BE2C (cell line): Measurements from ENCODE around the gene SEMA4D.
"Not testable (repeated sequence)": the region's sequence is repeated elsewhere in the genome, so short reads cannot be mapped to it uniquely, and the experiment has no call there.

ENCODE experiments used
- DNase-seq: peaks from one replicate; pipeline ENCODE4 v3.0.0-alpha.2; 2020
- H3K27me3 ChIP-seq: fragments of 250-450 bp; sonication (Bioruptor Pico); 2 replicates; pipeline ENCODE4 v1.5.1; 2020; ENCODE audit warnings: mild to moderate bottlenecking
- H3K36me3 ChIP-seq: fragments of 250-450 bp; sonication (Bioruptor Pico); 2 replicates; pipeline ENCODE4 v1.5.1; 2020; ENCODE audit warnings: mild to moderate bottlenecking
- H3K4me1 ChIP-seq: fragments of 250-450 bp; sonication (Bioruptor Pico); 2 replicates; pipeline ENCODE4 v1.5.1; 2020
- H3K4me3 ChIP-seq: 2 replicates; pipeline ENCODE4 v1.5.1; 2011; ENCODE audit warnings: low read depth, low read length
- H3K9me3 ChIP-seq: fragments of 250-450 bp; sonication (Bioruptor Pico); 2 replicates; pipeline ENCODE4 v1.5.1; 2020
- CTCF ChIP-seq: IDR thresholded peaks from 2 replicates; pipeline ENCODE4 v1.5.1; 2012; ENCODE audit warnings: mild to moderate bottlenecking, low read depth, low read length

Gene SEMA4D

GRCh38 chr9:89375191-89375760 is 122.6 kb downstream of the SEMA4D start:
- H3K9me3 ChIP-seq, result no peaks in the 10 kb centered on the region
- H3K4me3 ChIP-seq, result peak overlapping the region; percentile 42
- DNase-seq, result peak; percentile 77
- no peaks in the 10 kb centered on the region for H3K27me3 ChIP-seq
- peaks cover 7% of the 10 kb centered on the region for H3K4me1 ChIP-seq
- H3K36me3 ChIP-seq, result no peaks in the 10 kb centered on the region
- peak; percentile 33 for TF ChIP-seq CTCF

GRCh38 chr9:89374176-89374575 is 123.7 kb downstream of the SEMA4D start:
- no peak for TF ChIP-seq CTCF
- H3K4me1 ChIP-seq, result peaks cover 7% of the 10 kb centered on the region

GRCh38 chr9:89372979-89373378 is 124.9 kb downstream of the SEMA4D start:
- Histone ChIP-seq H3K4me3 (no peak overlapping the region), H3K36me3 (no peaks in the 10 kb centered on the region), H3K27me3 (no peaks in the 10 kb centered on the region), H3K9me3 (no peaks in the 10 kb centered on the region), H3K4me1 (peaks cover 7% of the 10 kb centered on the region)
- no peak for TF ChIP-seq CTCF
- no peak for DNase-seq

More at GRCh38 chr9:89374176-89374575, 123.7 kb downstream of the SEMA4D start:
- Histone ChIP-seq H3K9me3 (no peaks in the 10 kb centered on the region), H3K27me3 (no peaks in the 10 kb centered on the region), H3K4me3 (no peak overlapping the region), H3K36me3 (no peaks in the 10 kb centered on the region)
- no peak for DNase-seq

- no peak for DNase-seq
- H3K27me3 ChIP-seq, result no peaks in the 10 kb centered on the region
- no peak overlapping the region for H3K4me3 ChIP-seq
- H3K36me3 ChIP-seq, result no peaks in the 10 kb centered on the region
- H3K4me1 ChIP-seq, result peaks cover 7% of the 10 kb centered on the region
- TF ChIP-seq CTCF, result no peak
- no peaks in the 10 kb centered on the region for H3K9me3 ChIP-seq
These were observed 125.6 kb downstream of the SEMA4D start for GRCh38 chr9:89372230-89372816.

- H3K9me3 ChIP-seq, H3K36me3 ChIP-seq, H3K4me3 ChIP-seq, DNase-seq, H3K27me3 ChIP-seq, H3K4me1 ChIP-seq: not testable (repeated sequence)
These were observed 126.1 kb downstream of the SEMA4D start for GRCh38 chr9:89371791-89372190.

- Histone ChIP-seq H3K4me3 (no peak overlapping the region), H3K9me3 (no peaks in the 10 kb centered on the region), H3K36me3 (no peaks in the 10 kb centered on the region), H3K27me3 (no peaks in the 10 kb centered on the region), H3K4me1 (peaks cover 7% of the 10 kb centered on the region)
- no peak for TF ChIP-seq CTCF
- DNase-seq, result no peak
These were observed 127.3 kb downstream of the SEMA4D start for GRCh38 chr9:89370593-89370992.
